ENCODE data around the gene WNK2. TPM values are rescaled to one million over a fixed set of nuclear protein-coding genes. Genes with fewer than 3 reads are reported as not detected.

The WNK2 gene
- total RNA-seq, 1 experiment from 2014 or later = 0.07 TPM

DNA sequence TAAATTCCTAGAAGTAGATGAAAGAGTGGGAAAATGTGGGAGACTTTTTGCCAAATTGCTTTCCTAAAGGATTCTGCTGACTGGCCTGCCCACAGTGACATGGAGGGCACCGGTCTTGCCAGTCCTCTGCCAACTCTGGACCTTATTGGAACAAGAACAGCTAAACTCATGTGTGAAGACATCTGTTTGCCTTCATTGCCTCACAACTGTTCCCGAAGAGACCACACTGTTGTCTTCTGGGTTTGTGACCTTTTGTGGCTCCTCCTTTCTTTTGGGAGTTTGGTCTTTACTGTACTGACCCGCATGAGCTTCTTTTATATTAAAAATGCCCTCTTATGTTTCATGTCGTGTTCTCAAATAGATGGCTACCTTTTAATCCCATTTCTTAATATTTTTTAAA lies 16.1 kb upstream of the WNK2 start:
- DNase-seq (ENCODE audit: unreplicated experiment) = no peak
- H3K4me1 Mint-ChIP-seq (ENCODE audit: insufficient read depth, unreplicated experiment) = no peaks in the 10 kb centered on the region
- no peak overlapping the region for H3K27ac Mint-ChIP-seq (ENCODE audit: low read depth, unreplicated experiment)
- CTCF ChIA-PET = interaction anchor here (0.5 to 1.3 kb wide), 3 partner anchors 138 to 904 kb away, joined by 3 read pairs; no protein-coding TSS in a partner anchor
- H3K36me3 Mint-ChIP-seq (ENCODE audit: insufficient read depth, unreplicated experiment) = no peaks in the 10 kb centered on the region
- TF ChIP-seq, protein P1, sequence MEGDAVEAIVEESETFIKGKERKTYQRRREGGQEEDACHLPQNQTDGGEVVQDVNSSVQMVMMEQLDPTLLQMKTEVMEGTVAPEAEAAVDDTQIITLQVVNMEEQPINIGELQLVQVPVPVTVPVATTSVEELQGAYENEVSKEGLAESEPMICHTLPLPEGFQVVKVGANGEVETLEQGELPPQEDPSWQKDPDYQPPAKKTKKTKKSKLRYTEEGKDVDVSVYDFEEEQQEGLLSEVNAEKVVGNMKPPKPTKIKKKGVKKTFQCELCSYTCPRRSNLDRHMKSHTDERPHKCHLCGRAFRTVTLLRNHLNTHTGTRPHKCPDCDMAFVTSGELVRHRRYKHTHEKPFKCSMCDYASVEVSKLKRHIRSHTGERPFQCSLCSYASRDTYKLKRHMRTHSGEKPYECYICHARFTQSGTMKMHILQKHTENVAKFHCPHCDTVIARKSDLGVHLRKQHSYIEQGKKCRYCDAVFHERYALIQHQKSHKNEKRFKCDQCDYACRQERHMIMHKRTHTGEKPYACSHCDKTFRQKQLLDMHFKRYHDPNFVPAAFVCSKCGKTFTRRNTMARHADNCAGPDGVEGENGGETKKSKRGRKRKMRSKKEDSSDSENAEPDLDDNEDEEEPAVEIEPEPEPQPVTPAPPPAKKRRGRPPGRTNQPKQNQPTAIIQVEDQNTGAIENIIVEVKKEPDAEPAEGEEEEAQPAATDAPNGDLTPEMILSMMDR (IDR thresholded peaks at IDR 0.05; ENCODE audit: unreplicated experiment) = no peak
- no peak overlapping the region for H3K4me3 Mint-ChIP-seq (ENCODE audit: unreplicated experiment)
- no TSS peak for BruUV-seq (replicated peaks)
- intact Hi-C loops (cut with micrococcal nuclease) = no loop called here
- H3K27me3 Mint-ChIP-seq (ENCODE audit: insufficient read depth, unreplicated experiment) = no peaks in the 10 kb centered on the region
- H3K9me3 Mint-ChIP-seq (ENCODE audit: unreplicated experiment) = no peaks in the 10 kb centered on the region
- POLR2A ChIA-PET = no interaction called here

DNA sequence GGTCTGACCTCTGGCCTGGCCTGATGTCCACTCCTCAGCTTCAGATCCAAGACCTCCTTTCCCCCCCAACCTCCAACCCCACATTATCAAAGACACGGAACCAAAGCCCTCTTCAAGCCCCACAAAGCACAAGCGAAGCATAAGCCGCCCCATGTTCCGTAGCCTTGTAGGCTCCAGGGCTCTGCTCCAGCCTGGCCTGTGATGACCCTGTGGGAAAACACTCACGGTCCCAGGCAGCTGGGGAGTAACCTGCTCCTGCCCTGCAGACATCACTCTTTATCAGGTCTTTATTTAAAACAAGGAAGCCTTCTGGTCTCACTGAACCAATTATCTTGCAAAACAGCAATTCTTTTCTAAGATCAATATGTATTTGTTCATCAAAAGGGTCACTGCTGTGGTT lies 15.4 kb upstream of the WNK2 start:
- ChIA-PET POLR2A (no interaction called here), CTCF (interaction anchor here (0.5 to 1.3 kb wide), 4 partner anchors 137 to 903 kb away, joined by 3 to 5 read pairs (median 3); no protein-coding TSS in a partner anchor)
- H3K9me3 Mint-ChIP-seq (ENCODE audit: unreplicated experiment) = no peaks in the 10 kb centered on the region
- intact Hi-C loops (cut with micrococcal nuclease) = no loop called here
- no peak overlapping the region for H3K4me3 Mint-ChIP-seq (ENCODE audit: unreplicated experiment)
- H3K27ac Mint-ChIP-seq (ENCODE audit: low read depth, unreplicated experiment) = no peak overlapping the region
- no peaks in the 10 kb centered on the region for H3K27me3 Mint-ChIP-seq (ENCODE audit: insufficient read depth, unreplicated experiment)
- DNase-seq (ENCODE audit: unreplicated experiment) = no peak
- no TSS peak for BruUV-seq (replicated peaks)
- no peaks in the 10 kb centered on the region for H3K36me3 Mint-ChIP-seq (ENCODE audit: insufficient read depth, unreplicated experiment)
- no peaks in the 10 kb centered on the region for H3K4me1 Mint-ChIP-seq (ENCODE audit: insufficient read depth, unreplicated experiment)
- TF ChIP-seq, protein P1 (IDR thresholded peaks at IDR 0.05; ENCODE audit: unreplicated experiment) = no peak

DNA sequence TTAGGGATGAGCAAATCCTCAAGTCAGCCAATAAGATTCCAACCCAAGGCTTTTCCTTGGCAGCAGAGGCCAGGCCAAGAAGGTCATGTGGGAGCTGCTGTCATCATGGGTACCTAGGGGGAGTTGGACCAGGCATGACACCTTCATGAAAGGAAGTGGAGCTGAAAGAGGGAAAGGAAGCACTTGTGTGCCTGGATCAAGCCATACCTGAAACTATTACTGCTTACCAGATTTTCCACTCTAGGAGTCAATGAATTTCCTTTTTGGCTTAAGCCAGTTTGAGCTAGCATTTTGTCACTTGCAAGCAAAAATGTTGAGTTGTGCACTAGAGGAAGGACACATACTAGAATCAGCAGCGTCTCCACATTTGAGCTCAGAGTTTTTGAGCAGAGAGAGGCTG lies 14.5 kb upstream of the WNK2 start:
- POLR2A ChIA-PET = interaction anchor here (0.7 to 1.2 kb wide), 2 partner anchors 36 to 173 kb away, joined by 3 read pairs; no protein-coding TSS in a partner anchor
- Mint-ChIP-seq H3K9me3 (ENCODE audit: unreplicated experiment) (no peaks in the 10 kb centered on the region), H3K27me3 (ENCODE audit: insufficient read depth, unreplicated experiment) (no peaks in the 10 kb centered on the region), H3K36me3 (ENCODE audit: insufficient read depth, unreplicated experiment) (no peaks in the 10 kb centered on the region), H3K4me1 (ENCODE audit: insufficient read depth, unreplicated experiment) (no peaks in the 10 kb centered on the region), H3K4me3 (ENCODE audit: unreplicated experiment) (no peak overlapping the region), H3K27ac (ENCODE audit: low read depth, unreplicated experiment) (no peak overlapping the region)
- intact Hi-C loops (cut with micrococcal nuclease) = no loop called here
- TF ChIP-seq, protein P1 (IDR thresholded peaks at IDR 0.05; ENCODE audit: unreplicated experiment) = no peak
- no TSS peak for BruUV-seq (replicated peaks)
- no peak for DNase-seq (ENCODE audit: unreplicated experiment)
- CTCF ChIA-PET = interaction anchor here (0.6 to 1.1 kb wide), 2 partner anchors 136 to 790 kb away, joined by 3 to 5 read pairs; no protein-coding TSS in a partner anchor

DNA sequence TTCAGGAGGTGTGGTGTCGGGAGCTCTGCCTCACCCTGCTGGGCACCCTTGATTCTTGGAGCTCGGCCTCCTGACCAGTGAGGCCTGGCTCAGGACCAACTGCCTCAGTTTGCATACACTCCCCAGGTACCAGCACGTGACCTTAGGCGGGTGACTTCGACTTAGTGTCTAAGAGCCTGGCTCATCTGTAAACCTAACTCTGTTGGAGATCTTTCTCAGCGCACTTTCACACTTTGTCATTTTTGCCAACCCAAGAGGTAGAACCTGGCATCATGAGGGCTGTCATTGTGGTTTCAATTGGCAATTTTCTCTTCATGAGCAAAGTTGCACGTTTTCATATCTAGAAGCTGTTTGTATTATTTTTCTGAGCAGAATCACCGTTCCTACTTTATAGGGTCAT lies 13.4 kb upstream of the WNK2 start:
- no peaks in the 10 kb centered on the region for H3K9me3 Mint-ChIP-seq (ENCODE audit: unreplicated experiment)
- TF ChIP-seq, protein P1 (IDR thresholded peaks at IDR 0.05; ENCODE audit: unreplicated experiment) = no peak
- no peaks in the 10 kb centered on the region for H3K27me3 Mint-ChIP-seq (ENCODE audit: insufficient read depth, unreplicated experiment)
- no peak overlapping the region for H3K27ac Mint-ChIP-seq (ENCODE audit: low read depth, unreplicated experiment)
- H3K4me3 Mint-ChIP-seq (ENCODE audit: unreplicated experiment) = no peak overlapping the region
- H3K4me1 Mint-ChIP-seq (ENCODE audit: insufficient read depth, unreplicated experiment) = no peaks in the 10 kb centered on the region
- H3K36me3 Mint-ChIP-seq (ENCODE audit: insufficient read depth, unreplicated experiment) = no peaks in the 10 kb centered on the region
- no peak for DNase-seq (ENCODE audit: unreplicated experiment)
- ChIA-PET CTCF (interaction anchor here (0.6 to 0.7 kb wide), 3 partner anchors 16 to 375 kb away, joined by 3 to 6 read pairs (median 4); no protein-coding TSS in a partner anchor), POLR2A (no interaction called here)
- BruUV-seq (replicated peaks) = no TSS peak
- intact Hi-C loops (cut with micrococcal nuclease) = no loop called here

Measured in MCF 10A (cell line).